ENCODE results near the gene FRK.
"Not testable (repeated sequence)": the region's sequence is repeated elsewhere in the genome, so short reads cannot be mapped to it uniquely, and the experiment has no call there.

Gene FRK

GRCh38 chr6:115934145-115934544 lies 126.5 kb downstream of the FRK start:
- DNase-seq = no peak

GRCh38 chr6:115932481-115932880 lies 128.2 kb downstream of the FRK start:
- DNase-seq = no peak

- not testable (repeated sequence) for DNase-seq
Measured at GRCh38 chr6:115928000-115928399, 132.7 kb downstream of the FRK start.

GRCh38 chr6:115922971-115923370 lies 137.7 kb downstream of the FRK start:
- DNase-seq = no peak

GRCh38 chr6:115914098-115914497 lies 146.6 kb downstream of the FRK start:
- peak; percentile 29 for DNase-seq

- no peak for DNase-seq
Measured at GRCh38 chr6:115909923-115910546, 150.7 kb downstream of the FRK start.

- no peak for DNase-seq
Measured at GRCh38 chr6:115908906-115909559, 151.7 kb downstream of the FRK start.

- DNase-seq = no peak
Measured at GRCh38 chr6:115905471-115905870, 155.2 kb downstream of the FRK start.

GRCh38 chr6:115902436-115902835 lies 158.3 kb downstream of the FRK start:
- DNase-seq = no peak

- no peak for DNase-seq
Measured at GRCh38 chr6:115901896-115902295, 158.8 kb downstream of the FRK start.

GRCh38 chr6:115899730-115900282 lies 160.9 kb downstream of the FRK start:
- no peak for DNase-seq

GRCh38 chr6:115898246-115898645 lies 162.4 kb downstream of the FRK start:
- DNase-seq = no peak

GRCh38 chr6:115896538-115897129 lies 164.1 kb downstream of the FRK start:
- peak; percentile 57 for DNase-seq

GRCh38 chr6:115894426-115894992 lies 166.2 kb downstream of the FRK start:
- DNase-seq = no peak

GRCh38 chr6:115891750-115892149 lies 168.9 kb downstream of the FRK start:
- DNase-seq = no peak

GRCh38 chr6:115891111-115891669 lies 169.5 kb downstream of the FRK start:
- DNase-seq = no peak

- DNase-seq = no peak
Measured at GRCh38 chr6:115890238-115890637, 170.5 kb downstream of the FRK start.

- DNase-seq = not testable (repeated sequence)
Measured at GRCh38 chr6:115888687-115889470, 171.8 kb downstream of the FRK start.

- DNase-seq = no peak
Measured at GRCh38 chr6:115887891-115888290, 172.8 kb downstream of the FRK start.

- DNase-seq = no peak
Measured at GRCh38 chr6:115885636-115886366, 174.9 kb downstream of the FRK start.

GRCh38 chr6:115882771-115883170 lies 177.9 kb downstream of the FRK start:
- DNase-seq = no peak

- no peak for DNase-seq
Measured at GRCh38 chr6:115882174-115882573, 178.5 kb downstream of the FRK start.
